LHCN-M2 (cell line): ENCODE measurements around the gene SMARCC2. TPM values are rescaled to one million over a fixed set of nuclear protein-coding genes. Genes with fewer than 3 reads are reported as not detected.
A peak's percentile ranks its signal among the peaks of the same experiment; 100 is the strongest.
"Not testable (repeated sequence)": the region's sequence is repeated elsewhere in the genome, so short reads cannot be mapped to it uniquely, and the experiment has no call there.

ENCODE experiments used
- DNase-seq: peaks from one replicate; pipeline ENCODE4 v3.0.0-alpha.2; 2012; ENCODE audit warnings: low read depth
- total RNA-seq: library from RNA; depleted of rRNA; stranded (reverse); fragments of >200 nt; gene quantifications from 2 replicates; pipeline ENCODE4 v1.2.3, GENCODE V29; 2014; rRNA removed

The SMARCC2 gene
- total RNA-seq, 1 experiment from 2014 or later = 60.4 TPM

DNA sequence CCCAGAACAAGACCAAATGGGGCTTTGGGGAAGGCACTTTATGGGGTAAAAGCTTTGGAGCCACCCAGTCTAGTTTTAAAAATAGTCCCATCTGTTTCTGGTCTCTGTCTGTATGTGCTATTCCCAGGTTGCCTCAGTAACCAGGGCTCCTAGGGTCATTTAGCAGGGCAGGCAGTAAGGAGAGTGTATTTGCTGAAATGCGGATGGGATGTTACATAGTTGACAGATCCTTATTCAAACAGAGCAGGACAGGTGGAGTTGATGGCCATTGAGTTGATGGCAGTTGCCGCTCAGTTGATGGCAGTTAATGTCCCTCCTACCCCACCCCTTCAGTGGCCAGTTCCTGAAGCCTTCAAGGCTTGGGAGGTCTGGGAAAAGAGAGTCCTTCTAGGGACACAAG, 66.6 kb downstream of the SMARCC2 start:
- no peak for DNase-seq

DNA sequence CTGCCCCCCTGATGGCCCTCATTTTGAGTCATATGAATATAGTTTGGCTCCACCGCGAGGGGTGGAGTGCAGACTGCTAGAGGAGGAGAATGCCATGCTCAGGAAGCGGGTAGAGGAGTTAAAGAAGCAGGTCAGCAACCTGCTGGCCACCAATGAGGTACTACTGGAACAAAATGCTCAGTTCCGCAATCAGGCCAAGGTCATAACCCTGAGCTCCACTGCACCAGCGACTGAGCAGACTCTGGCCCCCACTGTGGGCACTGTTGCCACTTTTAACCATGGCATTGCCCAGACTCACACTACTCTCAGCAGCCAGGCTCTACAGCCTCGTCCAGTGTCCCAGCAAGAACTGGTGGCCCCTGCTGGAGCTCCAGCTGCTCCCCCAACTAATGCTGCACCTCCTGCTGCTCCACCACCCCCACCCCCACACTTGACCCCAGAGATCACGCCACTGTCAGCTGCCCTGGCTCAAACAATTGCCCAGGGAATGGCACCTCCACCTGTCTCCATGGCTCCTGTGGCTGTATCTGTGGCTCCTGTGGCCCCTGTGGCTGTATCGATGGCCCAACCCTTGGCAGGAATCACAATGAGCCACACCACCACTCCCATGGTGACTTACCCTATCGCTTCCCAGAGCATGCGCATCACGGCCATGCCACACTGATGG, 67.9 kb downstream of the SMARCC2 start:
- DNase-seq = no peak

DNA sequence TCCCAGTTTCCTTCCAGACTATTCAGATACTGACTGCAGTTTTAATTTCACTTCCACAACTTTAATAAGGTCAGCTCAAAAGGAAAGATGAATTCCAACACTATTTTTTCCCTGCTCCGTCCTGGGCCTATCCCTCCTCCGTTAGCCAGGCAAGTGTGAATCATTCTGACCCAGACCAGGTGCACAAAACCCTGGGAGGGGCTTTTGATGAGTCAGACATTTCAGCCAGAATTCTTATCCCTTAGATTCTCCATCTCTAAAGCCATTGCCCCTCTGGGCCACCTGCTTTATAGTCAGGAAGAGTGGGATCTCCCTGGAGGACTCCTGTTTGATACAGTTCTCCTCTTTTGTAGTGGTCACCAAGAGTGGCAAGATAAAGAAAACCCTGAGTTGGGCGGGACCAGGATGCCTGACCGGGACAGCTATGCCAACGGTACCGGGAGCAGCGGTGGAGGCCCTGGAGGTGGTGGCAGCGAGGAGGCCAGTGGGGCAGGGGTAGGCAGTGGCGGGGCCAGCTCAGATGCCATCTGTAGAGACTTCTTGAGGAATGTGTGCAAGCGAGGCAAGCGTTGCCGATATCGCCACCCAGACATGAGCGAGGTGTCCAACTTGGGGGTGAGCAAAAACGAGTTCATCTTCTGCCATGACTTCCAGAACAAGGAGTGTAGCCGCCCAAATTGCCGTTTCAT, 69.0 kb downstream of the SMARCC2 start:
- peak; percentile 70 for DNase-seq

DNA sequence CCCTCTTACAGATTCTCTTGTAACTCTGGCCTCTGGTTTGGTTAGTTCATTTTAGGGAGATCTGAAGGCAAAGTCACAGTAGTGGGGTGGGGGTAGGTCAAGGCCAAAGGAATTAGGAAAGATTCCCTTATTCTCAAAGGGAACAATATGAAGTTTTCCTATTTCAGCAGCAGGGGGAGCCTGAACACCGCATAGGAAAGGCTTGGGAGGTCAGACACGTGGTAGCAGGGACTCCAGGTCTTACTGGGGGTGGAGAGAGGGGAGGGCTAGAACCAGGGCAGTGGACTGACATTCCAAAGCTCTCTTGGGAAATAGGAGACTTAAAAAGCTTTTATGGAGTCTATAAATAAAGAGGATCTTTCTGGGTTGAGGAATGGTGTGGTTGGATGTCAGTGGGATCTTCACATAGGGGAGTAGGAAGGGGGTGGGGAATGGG, 69.9 kb downstream of the SMARCC2 start:
- DNase-seq = peak; percentile 94

DNA sequence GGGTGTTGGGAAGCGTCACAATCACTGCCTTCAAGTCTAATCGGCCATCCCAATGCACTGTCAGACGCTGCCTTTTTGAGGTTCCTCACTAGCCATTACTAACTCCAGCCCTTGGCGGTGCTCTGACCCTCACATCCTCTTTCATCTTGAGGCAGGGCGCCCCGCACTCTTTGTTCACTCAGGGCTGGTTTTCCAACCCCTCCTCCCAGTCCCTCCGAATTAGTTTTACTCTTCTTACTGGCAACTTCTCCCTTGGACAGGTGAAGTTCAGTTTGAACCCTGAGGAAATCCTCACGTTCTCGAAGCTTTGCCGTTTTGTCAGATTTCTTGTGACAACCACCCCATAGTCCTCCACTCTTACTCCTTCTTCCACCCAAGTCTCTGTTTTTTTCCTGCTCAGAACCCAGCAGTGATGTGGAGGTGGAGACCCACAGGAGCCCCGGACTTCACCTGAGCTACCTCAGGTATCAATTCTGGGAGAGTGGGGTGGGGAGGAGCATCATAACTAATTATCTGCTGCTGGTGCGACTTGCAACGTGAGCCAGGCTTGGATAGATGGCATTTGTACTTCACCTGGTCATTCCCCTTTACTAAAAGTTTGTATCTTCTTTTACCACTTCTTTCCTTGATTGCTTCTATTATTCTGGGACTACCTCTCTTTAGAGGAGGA, 70.5 kb downstream of the SMARCC2 start:
- no peak for DNase-seq

DNA sequence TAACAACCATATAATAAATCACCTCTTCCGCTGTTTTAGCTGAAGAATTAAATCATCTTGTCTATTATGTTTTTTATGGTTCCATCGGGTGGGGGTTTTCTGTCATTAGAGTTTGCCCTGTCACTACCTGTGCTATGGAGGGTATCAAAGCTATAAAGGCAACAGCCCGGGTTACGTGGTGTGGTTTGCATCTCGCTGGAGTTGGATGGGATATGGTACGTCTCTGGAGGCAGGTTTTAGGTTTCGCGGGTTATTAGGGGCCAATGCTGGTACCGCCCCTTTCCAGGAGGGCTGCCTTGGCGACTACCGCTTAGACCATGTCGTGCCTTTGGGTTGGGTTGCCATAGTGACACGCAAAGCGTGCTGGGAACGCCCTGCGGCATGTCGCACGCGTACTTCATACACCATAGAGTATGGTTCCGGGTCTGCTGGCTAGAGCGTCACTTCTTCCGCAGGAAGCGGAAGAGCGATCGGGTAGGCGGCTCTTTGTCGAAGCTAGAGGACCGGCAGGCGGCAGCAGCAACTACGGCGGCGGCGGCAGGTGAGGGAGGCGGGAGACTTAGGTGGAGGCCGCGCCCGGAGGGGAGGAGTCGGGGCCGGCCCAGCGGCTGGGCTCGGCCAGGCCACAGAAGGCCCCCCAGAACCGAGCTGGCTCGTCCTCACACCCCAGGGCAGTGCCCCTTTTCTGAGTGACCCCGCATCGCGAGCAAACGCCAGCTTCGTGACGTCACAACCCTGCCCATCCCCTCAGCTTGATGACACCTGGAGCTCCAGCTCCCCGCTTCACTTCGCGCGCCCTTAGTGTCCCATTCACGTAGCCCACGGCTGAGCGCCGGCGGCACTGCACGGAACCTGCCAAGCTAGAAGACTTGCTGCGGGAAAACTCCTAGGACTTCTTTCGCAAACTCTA, 71.2 kb downstream of the SMARCC2 start, which contains the start of gene ZC3H10:
ZC3H10 (plus strand) TSS at position 489 of the 910 bp plus-strand sequence. CDS start 2,297 bp downstream, outside the sequence.
- peak; percentile 99 for DNase-seq

DNA sequence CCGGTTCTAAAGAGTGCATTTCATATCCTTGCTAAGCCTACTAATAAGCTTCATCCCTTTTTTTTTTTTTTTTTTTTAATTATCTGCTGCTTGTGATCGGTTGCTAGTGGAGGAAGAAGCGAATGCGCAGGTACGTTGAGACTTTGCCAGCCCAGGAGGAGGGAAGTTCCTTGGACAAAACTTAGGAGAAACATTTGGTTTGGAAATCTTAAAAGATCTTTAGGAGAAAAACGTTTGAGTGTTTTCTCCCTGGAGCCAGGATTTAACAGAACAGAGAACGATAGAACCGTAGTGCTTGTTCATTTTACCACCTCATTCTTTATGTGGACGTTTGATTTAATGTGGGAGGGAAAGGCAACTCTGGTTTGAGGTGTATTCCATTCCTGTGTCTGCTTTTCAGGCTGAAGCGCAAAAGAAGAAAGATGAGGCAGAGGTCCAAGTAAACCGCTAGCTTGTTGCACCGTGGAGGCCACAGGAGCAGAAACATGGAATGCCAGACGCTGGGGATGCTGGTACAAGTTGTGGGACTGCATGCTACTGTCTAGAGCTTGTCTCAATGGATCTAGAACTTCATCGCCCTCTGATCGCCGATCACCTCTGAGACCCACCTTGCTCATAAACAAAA, 72.1 kb downstream of the SMARCC2 start:
- DNase-seq = not testable (repeated sequence)

DNA sequence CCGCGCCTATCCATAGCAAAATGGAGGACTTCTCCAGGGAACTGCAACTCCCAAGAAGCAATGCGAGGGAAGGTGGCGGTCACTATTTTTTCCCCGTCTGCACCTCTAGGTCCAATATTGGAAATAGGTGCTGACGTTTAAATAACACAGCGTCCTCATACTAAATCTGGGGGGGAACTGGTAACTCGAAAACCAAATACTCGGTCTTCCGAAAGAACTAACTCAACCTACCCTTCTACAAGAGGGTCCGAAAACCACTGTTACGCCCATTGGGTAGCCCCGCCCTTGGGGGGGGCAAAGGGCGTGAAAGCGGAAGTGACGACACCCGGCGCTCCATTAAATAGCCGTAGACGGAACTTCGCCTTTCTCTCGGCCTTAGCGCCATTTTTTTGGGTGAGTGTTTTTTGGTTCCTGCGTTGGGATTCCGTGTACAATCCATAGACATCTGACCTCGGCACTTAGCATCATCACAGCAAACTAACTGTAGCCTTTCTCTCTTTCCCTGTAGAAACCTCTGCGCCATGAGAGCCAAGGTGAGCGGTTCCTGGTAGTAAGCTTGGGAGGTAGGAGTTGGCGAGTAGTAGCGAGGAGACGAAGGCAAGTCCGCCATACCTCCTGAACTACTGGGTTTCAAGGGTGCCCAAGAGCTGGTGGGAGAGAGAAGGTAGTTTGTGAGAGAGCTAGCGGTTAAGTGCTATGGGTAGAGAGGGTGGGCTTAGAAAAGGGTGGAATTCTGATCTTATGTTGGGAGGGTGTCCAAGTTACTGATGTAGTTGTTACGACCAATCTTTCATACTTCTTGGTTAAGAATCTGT, 72.8 kb downstream of the SMARCC2 start, which contains the start of gene RPL41:
RPL41 (plus strand) TSS at position 367 of the 815 bp plus-strand sequence.
- peak; percentile 93 for DNase-seq

DNA sequence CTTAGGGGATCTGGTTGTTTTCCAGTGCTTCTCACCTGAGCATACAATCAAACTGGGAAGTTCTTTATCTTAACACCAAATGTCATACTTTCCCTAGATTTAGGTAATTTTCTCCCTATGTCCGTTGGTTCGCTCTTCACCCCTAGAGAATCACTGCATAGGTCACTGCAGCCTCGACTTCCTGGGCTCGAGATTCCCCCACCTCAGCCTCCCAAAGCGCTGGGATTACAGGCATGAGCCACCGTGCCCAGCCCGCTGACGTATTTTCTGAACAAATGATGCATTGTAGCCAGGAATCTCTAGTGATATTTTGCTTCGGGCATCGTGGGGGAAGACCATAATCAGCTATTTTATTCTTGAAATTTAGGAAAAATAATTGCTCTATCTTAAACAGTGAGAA, 74.0 kb downstream of the SMARCC2 start:
- no peak for DNase-seq

DNA sequence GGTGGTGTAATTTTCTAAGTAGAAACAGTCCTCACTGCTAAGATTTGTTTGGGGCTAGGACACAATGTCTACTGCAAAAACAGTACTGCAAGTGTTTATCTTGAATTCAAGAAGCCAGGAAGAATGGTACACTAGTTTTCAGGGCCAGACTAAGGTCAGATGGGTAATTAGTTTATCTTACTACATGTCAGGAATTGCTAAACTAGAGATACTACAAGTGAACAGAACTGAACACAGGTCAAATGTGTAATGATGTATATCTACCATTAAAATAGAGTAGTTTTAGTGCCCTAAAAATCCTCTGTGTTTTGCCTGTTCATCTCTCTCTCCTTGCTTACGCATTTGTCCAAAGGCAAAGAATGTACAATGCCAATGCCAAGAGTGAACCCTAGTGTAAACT, 75.2 kb downstream of the SMARCC2 start:
- DNase-seq = no peak

Other genes starting within 250 kb of the SMARCC2 start
- gene PMEL, start 223.4 kb downstream of the SMARCC2 start, total RNA-seq = 0.32 and 0.52 TPM in 2 replicates
- gene CDK2, start 222.7 kb downstream of the SMARCC2 start, total RNA-seq = 64.4 and 66.5 TPM in 2 replicates
- 46.7 and 60.3 TPM in 2 replicates for gene RAB5B, start 215.4 kb downstream of the SMARCC2 start, total RNA-seq
- 16.1 and 21.8 TPM in 2 replicates for gene SUOX, start 192.2 kb downstream of the SMARCC2 start, total RNA-seq
- 2.2 and 3.4 TPM in 2 replicates for gene IKZF4, start 168.4 kb downstream of the SMARCC2 start, total RNA-seq
- gene RPS26, start 147.6 kb downstream of the SMARCC2 start, total RNA-seq = 414 and 1,103 TPM in 2 replicates
- 1.7 TPM in 1 of 2 replicates, not detected in the other for gene ERBB3, start 109.3 kb downstream of the SMARCC2 start, total RNA-seq
- gene PA2G4, start 84.9 kb downstream of the SMARCC2 start, total RNA-seq = 247 and 307 TPM in 2 replicates
- 1,853 and 1,922 TPM in 2 replicates for gene RPL41, start 72.8 kb downstream of the SMARCC2 start, total RNA-seq
- gene ZC3H10, start 71.2 kb downstream of the SMARCC2 start, total RNA-seq = 3.6 and 3.8 TPM in 2 replicates
- gene ESYT1, start 61.2 kb downstream of the SMARCC2 start, total RNA-seq = 169 and 173 TPM in 2 replicates
- gene MYL6B, start 36.9 kb downstream of the SMARCC2 start, total RNA-seq = 130 and 136 TPM in 2 replicates
- 1,787 and 1,859 TPM in 2 replicates for gene MYL6, start 31.1 kb downstream of the SMARCC2 start, total RNA-seq
- 50.3 and 52.8 TPM in 2 replicates for gene RNF41, start 32.4 kb upstream of the SMARCC2 start, total RNA-seq
- 47.1 and 57.1 TPM in 2 replicates for gene NABP2, start 34.9 kb upstream of the SMARCC2 start, total RNA-seq
- gene SLC39A5, start 40.6 kb upstream of the SMARCC2 start, total RNA-seq = not detected in 2 replicates
- 32.6 and 36.9 TPM in 2 replicates for gene ANKRD52, start 68.9 kb upstream of the SMARCC2 start, total RNA-seq
- gene COQ10A, start 77.5 kb upstream of the SMARCC2 start, total RNA-seq = 16.5 and 20.8 TPM in 2 replicates
- gene CS, start 110.8 kb upstream of the SMARCC2 start, total RNA-seq = 156 and 159 TPM in 2 replicates
- gene CNPY2, start 126.5 kb upstream of the SMARCC2 start, total RNA-seq = 96.3 and 118 TPM in 2 replicates
- gene PAN2, start 144.5 kb upstream of the SMARCC2 start, total RNA-seq = 17.3 and 29.0 TPM in 2 replicates
- 0.29 TPM in 1 of 2 replicates, not detected in the other for gene IL23A, start 149.4 kb upstream of the SMARCC2 start, total RNA-seq
- gene STAT2, start 170.6 kb upstream of the SMARCC2 start, total RNA-seq = 111 and 187 TPM in 2 replicates
- not detected in 2 replicates for gene APOF, start 173.4 kb upstream of the SMARCC2 start, total RNA-seq